A673 (cell line): ENCODE measurements around the gene EPHA6. TPM values are rescaled to one million over a fixed set of nuclear protein-coding genes. Genes with fewer than 3 reads are reported as not detected.

ENCODE experiments used
- BruUV-seq: library from RNA; stranded (reverse); fragments of 400-500 nt; replicated peaks from 2 replicates; lab custom pipeline; 2021; lab: Mats Ljungman, UMichigan
- CTCF ChIA-PET: fragments of 300-600 bp; sonication (Branson Sonifier 250); formaldehyde crosslinking; loops from one replicate; lab custom pipeline; 2022; ENCODE audit warnings: antibody characterized with exemption; lab: Charles Lee
- POLR2A ChIA-PET: fragments of 300-600 bp; sonication (Branson Sonifier 250); formaldehyde crosslinking; loops from one replicate; lab custom pipeline; 2022; ENCODE audit warnings: antibody characterized with exemption; ENCODE audit not compliant: low non-redundant PET; lab: Charles Lee
- DNase-seq: peaks from one replicate; pipeline ENCODE4 v3.0.0-alpha.2; 2015; ENCODE audit warnings: low spot score
- H3K27ac ChIP-seq: fragments of 200-600 bp; sonication (generic); 2 replicates; pipeline ENCODE4 v1.5.1; 2016; ENCODE audit warnings: mixed run types, low read depth, mild to moderate bottlenecking, mixed read lengths, antibody characterized with exemption, low read length; ENCODE audit not compliant: poor library complexity, severe bottlenecking
- H3K27me3 ChIP-seq: fragments of 200-600 bp; sonication (generic); replicated peaks from 2 replicates; pipeline ENCODE4 v1.6.1; 2017; ENCODE audit warnings: mixed run types, low read depth, mild to moderate bottlenecking, mixed read lengths, antibody characterized with exemption, low read length; ENCODE audit not compliant: insufficient read depth, poor library complexity
- H3K36me3 ChIP-seq: fragments of 200-600 bp; sonication (generic); 2 replicates; pipeline ENCODE4 v1.6.1; 2016; ENCODE audit warnings: mixed run types, mild to moderate bottlenecking, mixed read lengths, antibody characterized with exemption, low read length; ENCODE audit not compliant: insufficient read depth, poor library complexity, severe bottlenecking
- H3K4me1 ChIP-seq: fragments of 200-600 bp; sonication (generic); 2 replicates; pipeline ENCODE4 v1.6.1; 2017; ENCODE audit warnings: mixed run types, mild to moderate bottlenecking, mixed read lengths, antibody characterized with exemption, low read length; ENCODE audit not compliant: insufficient read depth, poor library complexity, severe bottlenecking
- H3K4me3 ChIP-seq: fragments of 200-600 bp; sonication (generic); 2 replicates; pipeline ENCODE4 v1.5.1; 2016; ENCODE audit warnings: low read depth, mixed run types, mild to moderate bottlenecking, mixed read lengths, low read length; ENCODE audit not compliant: poor library complexity, severe bottlenecking
- H3K9me3 ChIP-seq: fragments of 200-600 bp; sonication (generic); 2 replicates; pipeline ENCODE4 v1.6.1; 2016; ENCODE audit warnings: mixed run types, low read depth, mild to moderate bottlenecking, mixed read lengths, antibody characterized with exemption, low read length; ENCODE audit not compliant: poor library complexity, severe bottlenecking
- EZH2 ChIP-seq: fragments of 200-600 bp; sonication (generic); IDR thresholded peaks from 2 replicates; pipeline ENCODE4 v1.6.1; 2017; ENCODE audit warnings: borderline replicate concordance, low read depth, mild to moderate bottlenecking, mixed read lengths, antibody characterized with exemption, low read length; ENCODE audit not compliant: poor library complexity, severe bottlenecking
- intact Hi-C: fragments of 100-400 bp; cut with micrococcal nuclease; formaldehyde crosslinking; loops from one replicate; pipeline ENCODE4 v1.10.0; 2022; ENCODE audit not compliant: unreplicated experiment
- total RNA-seq: library from RNA; stranded (reverse); gene quantifications from 2 replicates; pipeline ENCODE4 v1.2.3, GENCODE V29; 2021
- TF ChIP-seq, protein P1 (sequence below): fragments of 300-800, 200-600 bp; sonication (generic); conservative IDR thresholded peaks from 2 replicates; pipeline ENCODE4 v1.5.1; 2017; ENCODE audit warnings: low read depth, mild to moderate bottlenecking, antibody characterized with exemption, low read length, moderate library complexity, mixed read lengths

Gene EPHA6
- total RNA-seq, 1 experiment from 2014 or later: not detected

DNA sequence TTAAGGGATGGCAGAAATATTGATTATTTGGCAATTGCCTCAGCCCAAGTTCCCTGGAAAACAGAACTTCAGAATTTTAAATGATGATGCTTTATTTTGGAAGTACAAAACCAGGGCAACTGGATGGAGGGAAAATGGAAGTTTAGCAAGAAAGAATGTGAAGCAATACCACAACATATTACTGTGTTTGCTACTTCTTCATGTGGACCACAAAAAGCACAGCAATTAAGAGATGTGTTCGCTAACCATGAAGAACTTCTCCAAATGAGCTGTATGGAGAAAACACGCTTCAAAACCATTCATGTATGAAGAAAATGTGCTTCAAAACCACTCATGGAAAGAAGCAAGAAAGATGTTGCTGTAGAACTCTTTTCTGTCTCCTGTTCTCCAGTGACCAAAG lies 885.5 kb downstream of the EPHA6 start:
- Histone ChIP-seq H3K36me3 (no peaks in the 10 kb centered on the region), H3K4me1 (no peaks in the 10 kb centered on the region), H3K27me3 (peaks cover 3% of the 10 kb centered on the region), H3K9me3 (no peaks in the 10 kb centered on the region), H3K4me3 (no peak overlapping the region), H3K27ac (no peak overlapping the region)
- CTCF ChIA-PET: no interaction called here
- POLR2A ChIA-PET: no interaction called here
- no peak for TF ChIP-seq EZH2
- TF ChIP-seq, protein P1, sequence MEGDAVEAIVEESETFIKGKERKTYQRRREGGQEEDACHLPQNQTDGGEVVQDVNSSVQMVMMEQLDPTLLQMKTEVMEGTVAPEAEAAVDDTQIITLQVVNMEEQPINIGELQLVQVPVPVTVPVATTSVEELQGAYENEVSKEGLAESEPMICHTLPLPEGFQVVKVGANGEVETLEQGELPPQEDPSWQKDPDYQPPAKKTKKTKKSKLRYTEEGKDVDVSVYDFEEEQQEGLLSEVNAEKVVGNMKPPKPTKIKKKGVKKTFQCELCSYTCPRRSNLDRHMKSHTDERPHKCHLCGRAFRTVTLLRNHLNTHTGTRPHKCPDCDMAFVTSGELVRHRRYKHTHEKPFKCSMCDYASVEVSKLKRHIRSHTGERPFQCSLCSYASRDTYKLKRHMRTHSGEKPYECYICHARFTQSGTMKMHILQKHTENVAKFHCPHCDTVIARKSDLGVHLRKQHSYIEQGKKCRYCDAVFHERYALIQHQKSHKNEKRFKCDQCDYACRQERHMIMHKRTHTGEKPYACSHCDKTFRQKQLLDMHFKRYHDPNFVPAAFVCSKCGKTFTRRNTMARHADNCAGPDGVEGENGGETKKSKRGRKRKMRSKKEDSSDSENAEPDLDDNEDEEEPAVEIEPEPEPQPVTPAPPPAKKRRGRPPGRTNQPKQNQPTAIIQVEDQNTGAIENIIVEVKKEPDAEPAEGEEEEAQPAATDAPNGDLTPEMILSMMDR: no peak
- intact Hi-C loops: no loop called here
- no peak for DNase-seq
- no TSS peak for BruUV-seq

DNA sequence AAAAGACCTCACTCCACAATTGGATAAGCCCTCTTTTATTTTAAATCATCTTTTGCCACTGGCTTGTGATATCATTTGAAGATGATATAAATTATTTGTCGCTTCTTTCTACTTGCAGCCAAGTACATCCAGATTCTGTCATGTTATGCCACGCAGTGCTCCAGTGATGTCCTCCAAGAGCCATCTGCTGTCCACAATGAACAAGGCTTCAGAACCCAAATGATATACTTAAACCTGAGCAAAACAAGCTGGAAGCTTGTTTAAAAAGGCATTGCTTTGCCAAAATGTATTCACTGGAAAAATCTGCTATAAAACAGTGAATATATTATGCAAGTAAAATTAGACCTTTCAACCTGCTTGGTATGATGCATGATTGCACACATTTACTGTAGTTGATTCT lies 891.4 kb downstream of the EPHA6 start:
- TF ChIP-seq EZH2: no peak
- TF ChIP-seq, protein P1: no peak
- Histone ChIP-seq H3K27me3 (no peaks in the 10 kb centered on the region), H3K4me1 (no peaks in the 10 kb centered on the region), H3K4me3 (no peak overlapping the region), H3K9me3 (no peaks in the 10 kb centered on the region), H3K36me3 (no peaks in the 10 kb centered on the region), H3K27ac (no peak overlapping the region)
- ChIA-PET POLR2A (no interaction called here), CTCF (no interaction called here)
- intact Hi-C loops: no loop called here
- BruUV-seq: no TSS peak
- no peak for DNase-seq

DNA sequence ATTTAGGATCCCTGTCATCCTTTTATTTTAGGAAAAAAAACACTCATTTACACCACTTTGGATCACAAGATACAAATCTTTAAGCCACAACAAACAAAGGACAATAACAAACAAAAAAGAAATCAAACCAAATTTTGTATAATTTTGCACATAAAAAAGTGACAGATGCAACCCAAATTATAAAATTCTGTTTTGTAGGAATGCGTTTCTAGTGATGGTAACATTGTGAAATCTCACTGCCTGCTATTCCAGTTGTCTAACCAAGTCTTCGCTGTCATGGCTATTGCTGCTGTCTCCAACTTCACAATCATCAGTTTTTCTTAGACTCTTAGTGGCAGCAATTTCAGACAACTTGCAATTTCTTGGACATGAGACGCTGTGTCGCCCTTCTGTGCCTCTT lies 891.8 kb downstream of the EPHA6 start:
- no peak overlapping the region for H3K4me3 ChIP-seq
- no peaks in the 10 kb centered on the region for H3K27me3 ChIP-seq
- ChIA-PET CTCF (no interaction called here), POLR2A (no interaction called here)
- H3K36me3 ChIP-seq: no peaks in the 10 kb centered on the region
- intact Hi-C loops: no loop called here
- BruUV-seq: no TSS peak
- no peak for DNase-seq
- no peak for TF ChIP-seq EZH2
- TF ChIP-seq, protein P1: no peak
- H3K9me3 ChIP-seq: no peaks in the 10 kb centered on the region
- no peak overlapping the region for H3K27ac ChIP-seq
- H3K4me1 ChIP-seq: no peaks in the 10 kb centered on the region
